ENCODE measurements around the gene GNAO1. TPM values are rescaled to one million over a fixed set of nuclear protein-coding genes. Genes with fewer than 3 reads are reported as not detected.
A peak's percentile ranks its signal among the peaks of the same experiment; 100 is the strongest.

Gene GNAO1
- total and polyA plus RNA-seq, 2 experiments from 2014 or later = 2.7 to 2.8 TPM

DNA sequence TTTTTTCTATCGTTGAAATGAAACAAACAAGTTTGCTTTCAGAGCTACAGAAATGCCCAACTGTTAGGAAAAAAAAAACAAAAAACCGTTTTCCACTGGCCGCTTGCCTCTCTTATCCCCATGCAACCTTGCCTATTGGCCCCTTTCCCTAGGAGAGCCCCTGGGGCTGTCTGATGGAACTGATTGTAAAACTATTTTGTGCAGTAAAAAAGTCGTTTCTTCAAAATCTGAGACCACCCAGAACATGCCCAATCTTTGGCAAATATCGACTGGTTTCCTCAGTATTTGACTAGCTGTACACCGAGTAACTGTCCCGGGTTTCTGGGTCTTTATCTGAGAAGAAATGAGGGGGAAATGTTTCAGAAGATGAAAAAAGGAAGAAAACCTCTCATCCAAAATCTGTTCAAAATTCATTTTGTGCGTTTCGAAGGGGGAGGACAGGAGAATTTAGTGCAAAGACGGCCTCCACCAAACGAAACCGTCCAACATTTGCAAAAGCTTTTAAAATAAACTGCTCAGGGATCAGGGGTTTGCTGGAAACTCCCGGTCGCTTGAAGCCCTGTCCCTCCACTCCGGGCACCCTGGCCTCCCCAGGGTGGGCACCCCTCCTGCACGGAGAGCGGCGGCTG is 1.1 kb upstream of the GNAO1 start:
- no peak for DNase-seq (ENCODE audit: low read depth in 1 of 2, low spot score in 1 of 2)
- H3K27ac ChIP-seq = no peak overlapping the region
- H3K4me3 ChIP-seq = peak overlapping the region; percentile 54

DNA sequence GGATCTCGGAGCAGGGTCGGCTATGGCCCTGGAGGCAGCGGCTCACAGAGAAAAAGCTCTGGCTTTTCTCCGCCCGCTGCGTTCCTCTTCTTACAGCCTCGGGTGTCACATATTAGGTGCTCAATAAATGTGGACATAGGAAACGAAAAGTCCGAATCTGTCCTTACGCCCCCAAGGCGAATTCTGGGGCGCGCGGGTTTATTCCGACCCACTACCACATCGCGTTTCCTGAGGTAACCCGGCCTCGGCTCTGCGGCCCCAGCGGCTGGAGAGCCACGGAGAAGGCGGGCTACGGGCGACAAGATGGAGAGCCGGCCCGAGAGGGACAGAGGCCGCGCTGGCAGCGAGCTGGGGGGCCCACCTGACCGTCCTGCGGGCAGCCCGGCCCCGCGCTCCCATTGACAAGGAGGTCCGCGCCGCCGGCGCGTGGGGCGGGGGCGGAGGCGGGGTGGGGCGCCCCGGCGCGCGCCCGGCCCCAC is 573 bp upstream of the GNAO1 start:
- Histone ChIP-seq H3K9me3 (ENCODE audit: low read depth) (no peaks in the 10 kb centered on the region), H3K4me1 (ENCODE audit: low read depth) (no peaks in the 10 kb centered on the region), H3K27ac (no peak overlapping the region), H3K4me3 (peak overlapping the region; percentile 54), H3K36me3 (no peaks in the 10 kb centered on the region), H3K27me3 (peaks cover 76% of the 10 kb centered on the region)
- TF ChIP-seq, protein P1, sequence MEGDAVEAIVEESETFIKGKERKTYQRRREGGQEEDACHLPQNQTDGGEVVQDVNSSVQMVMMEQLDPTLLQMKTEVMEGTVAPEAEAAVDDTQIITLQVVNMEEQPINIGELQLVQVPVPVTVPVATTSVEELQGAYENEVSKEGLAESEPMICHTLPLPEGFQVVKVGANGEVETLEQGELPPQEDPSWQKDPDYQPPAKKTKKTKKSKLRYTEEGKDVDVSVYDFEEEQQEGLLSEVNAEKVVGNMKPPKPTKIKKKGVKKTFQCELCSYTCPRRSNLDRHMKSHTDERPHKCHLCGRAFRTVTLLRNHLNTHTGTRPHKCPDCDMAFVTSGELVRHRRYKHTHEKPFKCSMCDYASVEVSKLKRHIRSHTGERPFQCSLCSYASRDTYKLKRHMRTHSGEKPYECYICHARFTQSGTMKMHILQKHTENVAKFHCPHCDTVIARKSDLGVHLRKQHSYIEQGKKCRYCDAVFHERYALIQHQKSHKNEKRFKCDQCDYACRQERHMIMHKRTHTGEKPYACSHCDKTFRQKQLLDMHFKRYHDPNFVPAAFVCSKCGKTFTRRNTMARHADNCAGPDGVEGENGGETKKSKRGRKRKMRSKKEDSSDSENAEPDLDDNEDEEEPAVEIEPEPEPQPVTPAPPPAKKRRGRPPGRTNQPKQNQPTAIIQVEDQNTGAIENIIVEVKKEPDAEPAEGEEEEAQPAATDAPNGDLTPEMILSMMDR (IDR thresholded peaks at IDR 0.05; ENCODE audit: low read depth, low read length) = no peak
- peak in 1 of 2 donors; percentile 75 for DNase-seq (ENCODE audit: low read depth in 1 of 2, low spot score in 1 of 2)

More for the DNA sequence above, 1.1 kb upstream of the GNAO1 start:
- H3K4me1 ChIP-seq (ENCODE audit: low read depth) = no peaks in the 10 kb centered on the region
- H3K36me3 ChIP-seq = no peaks in the 10 kb centered on the region
- TF ChIP-seq, protein P1 (IDR thresholded peaks at IDR 0.05; ENCODE audit: low read depth, low read length) = no peak
- no peaks in the 10 kb centered on the region for H3K9me3 ChIP-seq (ENCODE audit: low read depth)
- peaks cover 76% of the 10 kb centered on the region for H3K27me3 ChIP-seq

DNA sequence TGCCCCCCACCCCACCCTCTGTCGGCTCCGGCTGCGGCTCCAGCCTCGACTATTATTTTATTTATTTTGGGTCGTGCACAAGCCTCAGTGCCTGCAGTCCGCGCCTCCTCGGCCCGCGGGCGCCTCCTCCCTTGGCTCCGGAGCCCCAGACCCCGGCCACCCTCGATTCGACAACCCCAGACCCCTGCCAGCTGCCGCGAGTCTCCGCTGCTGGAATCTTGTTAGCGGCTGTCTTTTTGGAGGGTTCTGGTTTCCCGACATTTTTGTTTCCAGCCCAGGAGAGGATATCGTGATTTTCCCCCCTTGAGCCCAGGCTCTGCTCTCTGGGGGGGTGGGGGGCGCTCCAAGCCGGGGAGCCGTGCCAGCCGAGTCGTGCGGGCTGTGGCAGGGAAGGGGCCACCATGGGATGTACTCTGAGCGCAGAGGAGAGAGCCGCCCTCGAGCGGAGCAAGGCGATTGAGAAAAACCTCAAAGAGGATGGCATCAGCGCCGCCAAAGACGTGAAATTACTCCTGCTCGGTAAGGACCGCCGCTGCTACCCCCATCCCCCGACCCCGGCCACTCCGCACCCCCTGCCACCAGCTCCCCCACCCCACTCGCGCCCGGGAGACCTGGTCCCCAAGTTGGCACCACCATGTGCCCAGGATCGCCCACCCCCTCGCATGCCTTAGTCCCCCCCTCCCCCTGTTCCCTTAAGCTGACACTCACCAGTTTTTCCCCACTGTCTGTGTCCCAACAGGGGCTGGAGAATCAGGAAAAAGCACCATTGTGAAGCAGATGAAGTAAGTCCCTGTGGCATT is 746 bp downstream of the GNAO1 start:
- DNase-seq (ENCODE audit: low read depth in 1 of 2, low spot score in 1 of 2) = no peak
- TF ChIP-seq, protein P1 (IDR thresholded peaks at IDR 0.05; ENCODE audit: low read depth, low read length) = no peak
- no peaks in the 10 kb centered on the region for H3K36me3 ChIP-seq
- no peaks in the 10 kb centered on the region for H3K9me3 ChIP-seq (ENCODE audit: low read depth)
- peak overlapping the region; percentile 49 for H3K4me3 ChIP-seq
- H3K27ac ChIP-seq = no peak overlapping the region
- H3K4me1 ChIP-seq (ENCODE audit: low read depth) = no peaks in the 10 kb centered on the region
- peaks cover 64% of the 10 kb centered on the region for H3K27me3 ChIP-seq

DNA sequence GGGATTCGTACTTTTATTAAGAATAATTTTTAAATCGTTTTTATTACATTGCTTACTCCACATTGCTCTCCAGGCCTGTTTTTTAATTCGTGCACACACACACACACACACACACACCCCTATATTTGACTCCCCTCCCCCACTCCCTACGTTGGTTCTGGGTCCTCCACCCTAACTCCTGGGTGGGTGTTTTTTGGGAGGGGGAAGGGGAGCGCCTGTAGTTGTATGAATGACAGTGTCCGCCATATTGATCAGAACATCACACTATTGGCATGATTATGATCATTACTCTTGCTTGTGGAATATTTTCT is 1.3 kb downstream of the GNAO1 start:
- TF ChIP-seq, protein P1 (IDR thresholded peaks at IDR 0.05; ENCODE audit: low read depth, low read length) = no peak
- Histone ChIP-seq H3K36me3 (no peaks in the 10 kb centered on the region), H3K4me3 (no peak overlapping the region), H3K4me1 (ENCODE audit: low read depth) (no peaks in the 10 kb centered on the region), H3K9me3 (ENCODE audit: low read depth) (no peaks in the 10 kb centered on the region), H3K27me3 (peaks cover 60% of the 10 kb centered on the region), H3K27ac (no peak overlapping the region)
- no peak for DNase-seq (ENCODE audit: low read depth in 1 of 2, low spot score in 1 of 2)

DNA sequence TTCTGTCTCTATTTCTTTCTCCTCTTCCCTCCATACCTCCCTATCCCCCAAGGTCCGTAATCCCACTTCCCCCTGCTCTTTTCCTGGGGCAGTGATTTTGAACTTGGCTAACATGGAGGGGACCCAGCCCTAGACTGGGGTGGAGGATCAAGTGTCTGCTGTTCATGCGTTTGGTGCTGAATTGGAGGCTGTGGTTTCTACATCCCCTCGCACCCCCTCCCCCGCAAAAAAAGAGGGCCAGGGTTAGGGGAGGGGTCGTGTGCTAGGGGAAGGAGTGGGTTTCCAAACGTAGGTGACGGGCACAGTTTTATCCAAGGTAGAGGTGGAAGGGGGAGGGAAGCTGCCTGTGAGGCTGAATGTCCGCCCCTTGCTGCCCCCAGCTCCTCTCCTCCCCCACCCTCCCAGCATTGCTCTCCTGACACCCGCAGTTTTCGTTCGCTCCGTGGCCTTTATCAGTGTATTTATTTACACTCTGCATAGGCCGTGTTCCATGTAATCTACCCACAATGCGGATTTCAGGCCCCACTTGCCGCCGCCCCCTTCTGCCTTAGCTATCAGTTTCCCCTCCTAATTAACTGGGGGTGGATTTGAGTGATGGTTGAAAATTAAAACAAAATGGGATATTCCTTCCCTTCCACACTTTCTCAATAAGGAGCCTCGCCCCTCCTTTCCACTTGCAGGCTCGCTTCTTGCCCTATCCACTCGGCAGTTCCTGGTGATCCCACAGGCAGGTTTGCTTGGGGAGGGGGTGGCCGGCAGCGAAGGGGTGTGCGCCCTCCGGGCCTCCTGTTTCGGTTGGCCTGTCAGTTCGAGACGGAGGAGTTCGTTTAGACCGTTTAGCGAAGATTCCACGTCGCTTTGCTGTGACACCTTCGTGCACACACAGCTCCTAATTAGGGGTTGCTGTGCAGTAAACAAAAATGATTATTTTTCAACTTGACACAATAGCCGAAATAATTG is 2.0 kb downstream of the GNAO1 start:
- TF ChIP-seq, protein P1 (IDR thresholded peaks at IDR 0.05; ENCODE audit: low read depth, low read length) = no peak
- no peaks in the 10 kb centered on the region for H3K9me3 ChIP-seq (ENCODE audit: low read depth)
- no peaks in the 10 kb centered on the region for H3K4me1 ChIP-seq (ENCODE audit: low read depth)
- H3K4me3 ChIP-seq = no peak overlapping the region
- peak in 1 of 2 donors; percentile 64 for DNase-seq (ENCODE audit: low read depth in 1 of 2, low spot score in 1 of 2)
- no peak overlapping the region for H3K27ac ChIP-seq
- peaks cover 54% of the 10 kb centered on the region for H3K27me3 ChIP-seq
- H3K36me3 ChIP-seq = no peaks in the 10 kb centered on the region

Data from cardiac muscle cell (in vitro differentiated cells and primary cell).